PC-3 (cell line): ENCODE measurements around the gene TTC39B. TPM values are rescaled to one million over a fixed set of nuclear protein-coding genes. Genes with fewer than 3 reads are reported as not detected.

Experiments
- ATAC-seq: fragments of 200-7000 bp; cut with Tn5 transposase; 2 replicates; pipeline ENCODE4 v1.9.1; 2020; ENCODE audit warnings: mild to moderate bottlenecking, moderate library complexity
- BruUV-seq: library from RNA; stranded (reverse); fragments of 400-500 nt; replicated peaks from 2 replicates; lab custom pipeline; 2021; lab: Mats Ljungman, UMichigan
- CTCF ChIA-PET: fragments of 300-600 bp; sonication (Branson Sonifier 250); formaldehyde crosslinking; loops from one replicate; lab custom pipeline; 2022; ENCODE audit warnings: antibody characterized with exemption; lab: Charles Lee
- POLR2A ChIA-PET: fragments of 300-600 bp; sonication (Branson Sonifier 250); formaldehyde crosslinking; loops from one replicate; lab custom pipeline; 2022; ENCODE audit warnings: antibody characterized with exemption; ENCODE audit not compliant: unreplicated experiment; lab: Charles Lee
- DNase-seq: peaks from one replicate; pipeline ENCODE4 v3.0.0-alpha.2; 2015
- H2AFZ ChIP-seq: fragments of 300-600 bp; sonication (generic); 2 replicates; pipeline ENCODE4 v1.6.0; 2016; ENCODE audit warnings: antibody characterized with exemption, low read length
- H3F3A ChIP-seq: fragments of 300-600 bp; sonication (generic); one replicate; pipeline ENCODE4 v1.6.0; 2017; ENCODE audit warnings: antibody characterized with exemption, low read length, control low read depth, mild to moderate bottlenecking; ENCODE audit not compliant: unreplicated experiment
- H3K27ac ChIP-seq: fragments of 300-600 bp; sonication (generic); 2 replicates; pipeline ENCODE4 v1.5.1; 2016; ENCODE audit warnings: mild to moderate bottlenecking, low read length
- H3K27me3 ChIP-seq: fragments of 300-600 bp; sonication (generic); 2 replicates; pipeline ENCODE4 v1.6.1; 2016; ENCODE audit warnings: low read length, mixed read lengths
- H3K36me3 ChIP-seq: fragments of 300-600 bp; sonication (generic); 2 replicates; pipeline ENCODE4 v1.6.1; 2016; ENCODE audit warnings: low read depth, mixed run types, low read length, mixed read lengths
- H3K4me1 ChIP-seq: fragments of 300-600 bp; sonication (generic); 2 replicates; pipeline ENCODE4 v1.5.1; 2016; ENCODE audit warnings: low read length; ENCODE audit not compliant: insufficient read depth
- H3K4me2 ChIP-seq: fragments of 300-600 bp; sonication (generic); 2 replicates; pipeline ENCODE4 v1.6.0; 2016; ENCODE audit warnings: low read length
- H3K4me3 ChIP-seq: fragments of 300-600 bp; sonication (generic); 2 replicates; pipeline ENCODE4 v1.5.1; 2016; ENCODE audit warnings: mild to moderate bottlenecking, low read length, mixed read lengths
- H3K79me2 ChIP-seq: fragments of 300-600 bp; sonication (generic); 2 replicates; pipeline ENCODE4 v1.6.1; 2017; ENCODE audit warnings: low read length, mixed read lengths
- H3K9ac ChIP-seq: fragments of 300-600 bp; sonication (generic); 2 replicates; pipeline ENCODE4 v1.6.0; 2016; ENCODE audit warnings: mild to moderate bottlenecking, low read length
- H3K9me2 ChIP-seq: fragments of 300-600 bp; sonication (generic); replicated peaks from 2 replicates; pipeline ENCODE4 v1.6.1; 2016; ENCODE audit warnings: mixed run types, low read length, mixed read lengths
- H3K9me3 ChIP-seq: fragments of 300-600 bp; sonication (generic); 2 replicates; pipeline ENCODE4 v1.6.1; 2016; ENCODE audit warnings: low read length, mixed read lengths
- H4K20me1 ChIP-seq: fragments of 300-600 bp; sonication (generic); 2 replicates; pipeline ENCODE4 v1.6.1; 2016; ENCODE audit warnings: low read length, mixed read lengths
- CTCF ChIP-seq: fragments of 300-600 bp; sonication (generic); conservative IDR thresholded peaks from 2 replicates; pipeline ENCODE4 v1.5.1; 2017; ENCODE audit warnings: antibody characterized with exemption, low read depth, mild to moderate bottlenecking, low read length
- EZH2 ChIP-seq: fragments of 300-600 bp; sonication (generic); IDR thresholded peaks from one replicate; pipeline ENCODE4 v1.6.1; 2017; ENCODE audit warnings: antibody characterized with exemption, mild to moderate bottlenecking, low read length; ENCODE audit not compliant: unreplicated experiment
- EZH2phosphoT487 ChIP-seq: fragments of 300-600 bp; sonication (generic); IDR thresholded peaks from 2 replicates; pipeline ENCODE4 v1.6.1; 2018; ENCODE audit warnings: mild to moderate bottlenecking, antibody characterized with exemption, low read length, borderline replicate concordance
- intact Hi-C: fragments of 100-400 bp; cut with micrococcal nuclease; formaldehyde crosslinking; loops from 2 replicates; pipeline ENCODE4 v1.9.0; 2023
- total RNA-seq: library from RNA; depleted of rRNA; stranded (reverse); fragments of >200 nt; gene quantifications from 2 replicates; pipeline ENCODE4 v1.2.3, GENCODE V29; 2014

TTC39B gene
- total RNA-seq, 1 experiment from 2014 or later = 1.5 TPM

GRCh38 chr9:15163931-15164330 is 143.1 kb downstream of the TTC39B start:
- no TSS peak for BruUV-seq
- H3K4me2 ChIP-seq = no peak overlapping the region
- no peak overlapping the region for H2AFZ ChIP-seq
- no peaks in the 10 kb centered on the region for H3K79me2 ChIP-seq
- H3K4me3 ChIP-seq = no peak overlapping the region
- H3K9me3 ChIP-seq = no peaks in the 10 kb centered on the region
- ChIA-PET CTCF (no interaction called here), POLR2A (no interaction called here)
- ATAC-seq (no peak), DNase-seq (no peak)
- intact Hi-C loops = no loop called here
- no peak for TF ChIP-seq EZH2phosphoT487
- TF ChIP-seq EZH2 = no peak
- no peak for TF ChIP-seq CTCF
- no peak overlapping the region for H3K9ac ChIP-seq
- H3K27ac ChIP-seq = no peak overlapping the region
- H4K20me1 ChIP-seq = no peaks in the 10 kb centered on the region
- H3K36me3 ChIP-seq = no peaks in the 10 kb centered on the region
- peaks cover 2% of the 10 kb centered on the region; the same call in 1 of the 2 replicates for H3K4me1 ChIP-seq
- no peaks in the 10 kb centered on the region for H3K9me2 ChIP-seq
- H3K27me3 ChIP-seq = no peaks in the 10 kb centered on the region
- no peaks in the 10 kb centered on the region for H3F3A ChIP-seq

- BruUV-seq = no TSS peak
- H3K4me1 ChIP-seq = peaks cover 8% of the 10 kb centered on the region
- no peaks in the 10 kb centered on the region for H3F3A ChIP-seq
- DNase-seq (no peak), ATAC-seq (no peak)
- no peaks in the 10 kb centered on the region for H3K79me2 ChIP-seq
- no peak overlapping the region for H3K27ac ChIP-seq
- no peaks in the 10 kb centered on the region for H3K9me2 ChIP-seq
- H3K4me3 ChIP-seq = no peak overlapping the region
- no peaks in the 10 kb centered on the region for H3K27me3 ChIP-seq
- H3K9ac ChIP-seq = no peak overlapping the region
- H4K20me1 ChIP-seq = no peaks in the 10 kb centered on the region
- no peaks in the 10 kb centered on the region for H3K9me3 ChIP-seq
- H2AFZ ChIP-seq = no peak overlapping the region
- H3K4me2 ChIP-seq = no peak overlapping the region
- CTCF ChIA-PET = no interaction called here
- intact Hi-C loops = no loop called here
- no peak for TF ChIP-seq EZH2phosphoT487
- no peak for TF ChIP-seq CTCF
- TF ChIP-seq EZH2 = no peak
- POLR2A ChIA-PET = no interaction called here
- no peaks in the 10 kb centered on the region for H3K36me3 ChIP-seq
These were observed 145.3 kb downstream of the TTC39B start for GRCh38 chr9:15161753-15162152.

GRCh38 chr9:15160673-15161072 is 146.3 kb downstream of the TTC39B start:
- intact Hi-C loops = no loop called here
- Histone ChIP-seq H3K36me3 (no peaks in the 10 kb centered on the region), H3K4me1 (peaks cover 8% of the 10 kb centered on the region), H3K4me2 (no peak overlapping the region), H3K9me3 (no peaks in the 10 kb centered on the region), H3K9me2 (no peaks in the 10 kb centered on the region), H3K79me2 (no peaks in the 10 kb centered on the region), H3F3A (no peaks in the 10 kb centered on the region), H3K27ac (no peak overlapping the region), H3K9ac (no peak overlapping the region), H4K20me1 (no peaks in the 10 kb centered on the region), H2AFZ (no peak overlapping the region), H3K4me3 (no peak overlapping the region), H3K27me3 (no peaks in the 10 kb centered on the region)
- no TSS peak for BruUV-seq
- ATAC-seq = no peak
- no peak for TF ChIP-seq EZH2
- TF ChIP-seq EZH2phosphoT487 = no peak
- TF ChIP-seq CTCF = no peak
- ChIA-PET POLR2A (no interaction called here), CTCF (no interaction called here)
- no peak for DNase-seq
